Adipose tissue (tissue), 3 donors: Measurements from ENCODE around the gene ATAD3A. TPM values are rescaled to one million over a fixed set of nuclear protein-coding genes. Genes with fewer than 3 reads are reported as not detected.
"Not testable (repeated sequence)": the region's sequence is repeated elsewhere in the genome, so short reads cannot be mapped to it uniquely, and the experiment has no call there.

Experiments used
- H3K27ac ChIP-seq: one replicate; pipeline ENCODE4 v1.5.1; 2013; ENCODE audit warnings: low read depth, low read length
- WGBS, 3 donors: extraction: QIAGEN DNeasy Blood & Tissue Kit; methylation state at CpG; one replicate each; pipeline ENCODE4 v1.1.7; 2013; 5-methylcytosine and 5-hydroxymethylcytosine counted together
- polyA plus RNA-seq, 3 donors: library from polyadenylated mRNA; stranded (reverse); fragments of 200-250 nt; gene quantifications; one replicate each; pipeline ENCODE4 v1.2.3, GENCODE V29; 2013
- donor health status: healthy with polysubstance abuse.
- donor health status: Bipolar disorder and iron deficiency.
- donor health status: healthy.

The ATAD3A gene
- 10 to 100 TPM; 12.9 to 23.1 (median 14.2) TPM for polyA plus RNA-seq

- H3K27ac ChIP-seq: no peak within 1 kb of the TSS
- 0 to 1% (median 0%) methylated on average over 83 to 99 of the region's 99 CpGs for WGBS, 3 donors
Measured at GRCh38 chr1:1511533-1512285, at the start of gene ATAD3A. Gene ATAD3A, plus strand, starts transcription at chr1:1512162. Its CDS starts 107 bp downstream, at chr1:1512269.

GRCh38 chr1:1462318-1462966 is 49.5 kb upstream of the ATAD3A start:
- WGBS, 3 donors: 46 to 48% (median 46%) methylated on average over 26 of the region's 26 CpGs
- no peak overlapping the region for H3K27ac ChIP-seq

- WGBS, 3 donors: 81 to 94% (median 91%) methylated on average over 7 of the region's 7 CpGs
- H3K27ac ChIP-seq: no peak overlapping the region
Measured at GRCh38 chr1:1463312-1463711, 48.6 kb upstream of the ATAD3A start.

GRCh38 chr1:1468196-1468985 is 43.6 kb upstream of the ATAD3A start:
- 81 to 84% (median 82%) methylated on average over 29 to 35 of the region's 44 CpGs for WGBS, 3 donors
- not testable (repeated sequence) for H3K27ac ChIP-seq

- H3K27ac ChIP-seq: no peak overlapping the region
- 11 to 20% (median 17%) methylated on average over 16 of the region's 16 CpGs for WGBS, 3 donors
Measured at GRCh38 chr1:1470626-1471388, 41.2 kb upstream of the ATAD3A start.

GRCh38 chr1:1471389-1472052 is 40.4 kb upstream of the ATAD3A start, which contains the start of gene ATAD3B:
Gene ATAD3B, plus strand, starts transcription at chr1:1471765. Its CDS starts 120 bp downstream, at chr1:1471885.
- H3K27ac ChIP-seq: no peak within 1 kb of the TSS

GRCh38 chr1:1472053-1472876 is 39.7 kb upstream of the ATAD3A start:
- WGBS, 3 donors: 3 to 6% (median 5%) methylated on average over 29 to 38 of the region's 65 CpGs
- not testable (repeated sequence) for H3K27ac ChIP-seq

More at GRCh38 chr1:1471389-1472052, 40.4 kb upstream of the ATAD3A start, which contains the start of gene ATAD3B:
- 0 to 1% (median 1%) methylated on average over 55 to 87 of the region's 87 CpGs for WGBS, 3 donors

- WGBS, 3 donors: 71 to 78% (median 72%) methylated on average over 14 to 15 of the region's 17 CpGs
Measured at GRCh38 chr1:1476011-1476410, 36.0 kb upstream of the ATAD3A start.

GRCh38 chr1:1477206-1477605 is 34.8 kb upstream of the ATAD3A start:
- H3K27ac ChIP-seq: no peak overlapping the region
- WGBS, 3 donors: 95% methylated on average over 21 to 22 of the region's 22 CpGs

More at GRCh38 chr1:1476011-1476410, 36.0 kb upstream of the ATAD3A start:
- not testable (repeated sequence) for H3K27ac ChIP-seq

GRCh38 chr1:1479547-1480487 is 32.1 kb upstream of the ATAD3A start:
- no peak overlapping the region for H3K27ac ChIP-seq
- WGBS, 3 donors: 93 to 96% (median 95%) methylated on average over 42 of the region's 42 CpGs

- WGBS, 3 donors: 94 to 96% (median 95%) methylated on average over 15 to 16 of the region's 16 CpGs
- H3K27ac ChIP-seq: not testable (repeated sequence)
Measured at GRCh38 chr1:1480488-1480867, 31.5 kb upstream of the ATAD3A start.

GRCh38 chr1:1481811-1482210 is 30.2 kb upstream of the ATAD3A start:
- 96 to 99% (median 98%) methylated on average over 22 to 30 of the region's 30 CpGs for WGBS, 3 donors
- not testable (repeated sequence) for H3K27ac ChIP-seq

GRCh38 chr1:1482856-1483255 is 29.1 kb upstream of the ATAD3A start:
- 94 to 95% (median 95%) methylated on average over 14 of the region's 14 CpGs for WGBS, 3 donors
- no peak overlapping the region for H3K27ac ChIP-seq

- H3K27ac ChIP-seq: no peak overlapping the region
- 94 to 97% (median 96%) methylated on average over 16 of the region's 16 CpGs for WGBS, 3 donors
Measured at GRCh38 chr1:1483714-1484113, 28.2 kb upstream of the ATAD3A start.

- 95 to 97% (median 96%) methylated on average over 33 to 41 of the region's 46 CpGs for WGBS, 3 donors
Measured at GRCh38 chr1:1484976-1485750, 26.8 kb upstream of the ATAD3A start.

More at GRCh38 chr1:1484976-1485750, 26.8 kb upstream of the ATAD3A start:
- not testable (repeated sequence) for H3K27ac ChIP-seq
